IPS-18c (cell line): ENCODE measurements around the gene CD68.
"Not testable (repeated sequence)": the region's sequence is repeated elsewhere in the genome, so short reads cannot be mapped to it uniquely, and the experiment has no call there.

Experiments
- H3K4me3 ChIP-seq: 2 replicates; pipeline ENCODE4 v1.7.0; 2013; ENCODE audit warnings: low read depth, mild to moderate bottlenecking, low read length, moderate library complexity; ENCODE audit not compliant: insufficient read depth
- H3K9me3 ChIP-seq: one replicate; pipeline ENCODE4 v1.6.1; 2013; ENCODE audit warnings: mild to moderate bottlenecking, low read length, moderate library complexity; ENCODE audit not compliant: control insufficient read depth, insufficient read depth

CD68 gene

DNA sequence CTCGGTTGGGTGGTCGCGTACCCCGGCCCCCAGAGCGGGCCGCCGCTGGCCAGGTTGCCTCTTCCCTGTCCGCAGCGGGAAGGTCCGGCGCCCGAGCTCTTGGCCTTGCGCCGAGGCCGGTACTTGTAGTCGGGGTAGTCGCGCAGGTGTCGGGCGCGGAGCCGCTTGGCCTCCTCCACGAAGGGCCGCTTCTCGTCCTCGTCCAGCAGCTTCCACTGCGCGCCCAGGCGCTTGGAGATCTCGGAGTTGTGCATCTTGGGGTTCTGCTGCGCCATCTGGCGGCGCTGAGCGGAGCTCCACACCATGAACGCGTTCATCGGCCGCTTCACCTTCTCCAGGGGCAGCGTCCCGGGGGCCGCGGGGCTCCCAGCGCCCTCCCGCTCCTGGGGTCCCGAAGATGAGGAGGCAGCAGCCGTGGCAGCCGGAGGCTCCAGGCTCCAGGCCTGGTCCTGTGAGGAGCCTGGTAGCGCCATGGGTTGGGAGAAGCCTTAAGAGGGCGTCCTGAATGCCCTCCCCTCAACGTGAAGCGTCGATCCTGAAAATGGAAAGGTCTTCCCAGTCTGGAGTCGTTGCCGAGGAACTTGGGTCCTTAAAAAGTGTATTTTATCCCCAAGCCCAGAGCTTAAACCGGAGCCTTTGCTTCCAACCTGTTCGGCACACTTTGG is 9.9 kb downstream of the CD68 start:
- Histone ChIP-seq H3K9me3 (no peaks in the 10 kb centered on the region), H3K4me3 (peak overlapping the region; percentile 75)

DNA sequence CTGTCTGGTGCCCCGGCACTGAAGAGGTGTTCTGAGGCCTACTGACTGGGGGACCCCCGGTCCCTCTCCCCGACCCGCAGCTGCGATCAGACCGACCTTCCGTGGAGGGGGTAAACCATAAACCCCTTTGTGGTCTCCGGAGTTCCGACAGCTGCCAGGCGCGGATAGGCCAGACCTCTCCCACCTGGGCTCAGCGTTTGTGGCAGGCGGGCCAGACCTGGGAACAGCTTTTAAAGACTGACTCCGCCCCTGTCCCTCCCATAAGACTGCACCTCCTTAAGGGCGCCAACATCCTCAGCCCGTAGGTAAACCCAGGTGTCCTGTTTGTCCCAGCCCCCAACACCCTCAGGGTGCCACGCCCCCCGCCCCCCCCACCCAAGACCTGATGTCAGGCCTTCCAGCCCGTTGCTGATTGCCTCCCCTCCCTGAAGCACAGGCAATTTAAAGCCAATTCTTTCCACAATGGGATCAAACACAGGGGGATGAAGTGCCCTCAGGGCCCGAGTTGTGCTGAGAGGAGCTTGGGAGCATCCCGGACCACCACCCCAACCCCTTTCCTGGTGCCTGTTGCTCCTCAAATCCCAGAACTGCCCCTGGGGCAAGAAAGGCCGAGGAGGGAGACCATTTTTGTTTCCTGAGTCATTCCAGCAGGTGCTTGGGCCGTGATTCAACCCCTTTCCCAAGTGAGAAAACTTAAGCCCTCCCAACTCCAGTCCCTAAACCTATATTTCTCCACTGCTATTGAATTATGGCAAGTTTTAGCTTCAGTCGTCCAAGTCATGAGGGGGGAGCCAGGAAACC is 10.7 kb downstream of the CD68 start, which contains the start of gene SOX15:
TSS of gene SOX15 (minus strand) at position 204 of the 801 bp plus-strand sequence. CDS start 418 bp downstream, outside the sequence.
- H3K4me3 ChIP-seq: peak within 1 kb of the TSS; percentile 75
- H3K9me3 ChIP-seq: no peaks in the 10 kb centered on the region

DNA sequence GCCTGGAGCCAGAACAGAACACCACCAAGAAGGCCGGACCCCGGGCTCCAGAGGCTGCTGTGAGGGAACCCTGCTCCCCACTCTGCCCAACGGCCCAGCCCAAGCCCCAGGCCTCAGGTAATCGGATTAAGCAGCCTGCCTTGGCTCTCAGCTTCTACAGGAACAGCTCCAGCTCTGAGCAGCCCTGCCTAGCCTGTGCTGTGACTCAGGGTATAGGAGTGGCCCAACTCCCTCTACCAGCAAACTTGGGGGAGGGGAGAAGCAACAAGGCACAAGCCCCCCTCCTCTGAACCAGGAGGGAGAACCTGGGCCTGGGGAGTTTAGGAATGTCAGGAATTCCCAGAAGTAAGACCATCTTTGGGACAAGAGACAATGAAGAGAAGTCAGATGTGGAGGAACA is 11.3 kb downstream of the CD68 start:
- Histone ChIP-seq H3K9me3 (no peaks in the 10 kb centered on the region), H3K4me3 (no peak overlapping the region)

DNA sequence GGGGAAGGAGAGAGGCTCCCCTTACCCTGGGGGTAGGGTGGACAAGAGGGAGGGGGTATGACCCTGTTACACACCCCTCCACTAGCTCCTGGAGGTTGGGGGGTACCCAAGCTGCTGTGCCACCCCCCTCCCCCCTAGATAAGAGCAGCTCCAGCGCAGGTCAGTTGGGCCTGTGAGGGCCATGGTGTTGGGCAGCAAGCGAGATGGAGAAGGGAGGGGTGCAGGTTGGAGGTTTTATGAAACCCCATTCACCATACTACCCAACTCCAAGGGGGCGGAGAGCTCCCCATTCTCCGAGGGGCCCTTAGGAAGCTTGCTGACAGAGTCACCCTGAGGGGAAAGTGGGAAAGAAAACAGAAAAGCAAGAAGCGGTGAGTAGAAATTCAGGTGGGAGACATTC is 12.2 kb downstream of the CD68 start:
- H3K4me3 ChIP-seq: no peak overlapping the region
- H3K9me3 ChIP-seq: no peaks in the 10 kb centered on the region

DNA sequence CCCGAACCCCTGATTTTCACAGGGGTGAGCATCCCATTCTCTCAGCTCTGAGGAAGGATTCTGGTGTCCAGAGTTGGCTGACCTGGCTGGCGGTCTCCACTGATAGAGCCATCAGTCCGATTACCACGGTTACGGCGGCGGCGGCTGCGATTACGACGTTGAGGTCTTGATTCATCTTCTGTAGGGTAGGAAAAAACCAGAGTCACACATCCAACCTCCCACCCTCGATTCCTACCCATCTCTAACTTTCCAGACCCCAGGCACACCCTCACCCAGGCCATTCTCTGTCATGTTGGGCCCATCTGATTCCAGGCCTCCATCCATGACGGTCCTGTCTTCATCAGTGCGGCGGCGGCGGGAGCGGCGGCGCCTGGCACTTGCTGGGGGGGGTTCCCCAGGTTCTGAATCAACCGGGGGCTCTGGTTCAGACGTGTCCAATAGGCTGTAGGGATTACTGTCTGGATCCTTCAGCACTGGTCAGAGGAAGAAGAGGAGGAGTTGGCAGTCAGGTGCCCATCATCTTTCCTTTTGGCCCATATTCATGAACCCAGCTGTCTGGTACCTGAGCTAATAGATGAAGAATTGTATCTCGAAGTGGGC is 13.1 kb downstream of the CD68 start:
- H3K9me3 ChIP-seq: no peaks in the 10 kb centered on the region
- no peak overlapping the region for H3K4me3 ChIP-seq

DNA sequence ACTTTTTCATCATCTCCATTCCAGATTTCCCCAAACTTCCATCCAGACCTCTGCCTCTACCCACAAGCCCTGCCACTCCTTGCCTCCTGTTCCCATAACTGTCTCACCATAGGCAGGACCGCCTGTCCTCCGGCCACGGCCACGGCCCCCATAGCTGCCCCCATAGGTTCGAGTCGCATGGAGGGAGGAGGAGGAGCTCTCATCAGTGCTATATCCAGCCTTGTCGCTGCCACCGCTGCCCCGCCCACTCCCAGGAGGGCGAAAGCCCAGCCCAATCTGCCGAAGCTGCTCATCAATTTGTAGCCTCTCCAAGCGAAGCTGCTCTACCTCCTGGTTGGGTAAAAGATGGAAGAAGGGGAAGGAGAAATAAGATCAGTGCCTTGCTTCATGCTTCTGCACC is 13.9 kb downstream of the CD68 start:
- H3K4me3 ChIP-seq: no peak overlapping the region

DNA sequence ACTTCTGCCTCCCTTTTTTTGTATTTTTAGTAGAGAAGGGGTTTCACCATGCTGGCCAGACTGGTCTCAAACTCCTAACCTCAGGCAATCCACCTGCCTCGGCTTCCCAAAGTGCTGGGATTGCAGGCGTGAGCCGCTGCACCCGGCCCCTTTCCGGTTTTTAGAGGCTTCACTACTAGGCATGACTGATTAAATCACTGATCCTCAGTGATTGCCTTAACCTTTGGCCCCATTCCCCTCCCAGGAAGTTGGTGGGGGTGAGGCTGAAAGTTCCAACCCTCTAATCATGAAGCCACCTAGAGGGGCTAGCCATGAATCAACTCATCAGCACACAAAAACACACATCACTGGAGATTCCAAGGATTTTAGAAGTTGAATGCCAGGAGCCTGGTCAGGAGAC is 18.1 kb downstream of the CD68 start:
- not testable (repeated sequence) for H3K4me3 ChIP-seq, H3K9me3 ChIP-seq

More for the DNA sequence above, 13.9 kb downstream of the CD68 start:
- H3K9me3 ChIP-seq: no peaks in the 10 kb centered on the region

DNA sequence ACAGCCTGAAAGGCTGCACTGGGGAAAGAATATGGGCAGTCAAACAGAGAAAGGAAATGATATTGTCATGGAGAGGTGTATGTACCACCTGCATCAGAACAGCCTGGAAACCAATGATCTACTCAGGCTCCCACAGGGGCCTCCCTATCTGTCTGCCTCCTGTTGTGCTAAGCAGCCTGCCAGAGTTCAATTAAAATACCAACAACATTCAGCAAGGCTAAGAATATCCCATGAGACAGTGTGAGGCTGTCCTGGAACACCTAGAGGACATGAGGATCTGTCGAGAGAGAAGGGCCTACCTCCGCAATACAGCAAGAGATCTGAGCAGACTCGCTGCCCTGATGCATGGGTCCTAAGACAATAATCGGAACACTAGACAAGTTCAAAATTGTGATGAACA is 26.8 kb downstream of the CD68 start:
- no peak overlapping the region for H3K4me3 ChIP-seq
- no peaks in the 10 kb centered on the region for H3K9me3 ChIP-seq

DNA sequence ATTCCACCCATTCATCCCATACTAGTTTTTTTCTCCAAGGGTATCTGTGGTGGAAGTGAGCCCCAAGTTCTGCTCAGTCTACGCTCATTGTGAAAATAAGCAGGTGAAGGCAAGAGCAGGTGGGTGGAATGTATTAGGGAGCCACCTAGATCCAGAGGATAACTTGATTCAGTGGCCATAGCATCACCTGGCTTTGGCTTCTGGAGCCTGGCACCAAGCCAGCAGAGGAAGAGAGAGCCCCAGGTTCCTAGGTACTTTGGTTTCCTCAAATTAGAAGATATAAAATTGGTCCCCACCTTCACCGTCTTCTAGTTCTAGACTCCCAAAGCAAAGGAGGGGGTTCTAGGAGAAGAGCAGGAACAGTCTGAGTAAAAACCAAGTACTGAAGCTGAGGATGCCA is 31.2 kb downstream of the CD68 start:
- no peaks in the 10 kb centered on the region for H3K9me3 ChIP-seq
- no peak overlapping the region for H3K4me3 ChIP-seq

DNA sequence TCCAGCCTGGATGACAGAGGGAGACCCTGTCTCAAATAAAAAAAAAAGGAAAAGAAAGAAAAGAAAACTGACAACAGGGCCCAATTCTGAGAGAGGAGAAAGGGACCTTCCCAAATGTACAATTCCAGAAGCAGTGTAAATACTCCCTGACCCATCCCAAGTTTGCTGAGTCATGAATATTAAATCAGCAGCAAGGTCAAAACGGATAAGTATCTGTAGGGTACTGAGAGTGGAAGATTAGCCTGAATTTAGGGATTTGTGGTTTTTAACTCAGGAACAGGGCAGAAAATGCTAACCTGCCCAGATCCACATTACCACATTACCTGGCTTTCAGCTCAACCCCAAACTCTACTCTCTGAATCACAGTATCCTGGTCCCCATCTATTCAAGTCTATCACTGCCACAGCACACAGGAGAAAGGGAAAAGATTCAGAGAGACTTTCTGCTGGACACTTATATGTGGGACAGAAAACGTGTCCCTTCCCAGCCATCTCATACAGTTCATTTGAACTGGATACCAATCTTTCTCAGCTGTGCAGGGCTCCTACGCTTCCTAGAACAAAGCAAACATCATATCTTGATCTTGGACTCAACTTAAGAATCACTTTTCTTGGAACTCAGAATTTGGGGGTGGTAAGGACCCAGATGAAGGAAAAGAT is 32.3 kb downstream of the CD68 start:
- Histone ChIP-seq H3K4me3 (no peak overlapping the region; the same call in 1 of the 2 replicates), H3K9me3 (no peaks in the 10 kb centered on the region)

DNA sequence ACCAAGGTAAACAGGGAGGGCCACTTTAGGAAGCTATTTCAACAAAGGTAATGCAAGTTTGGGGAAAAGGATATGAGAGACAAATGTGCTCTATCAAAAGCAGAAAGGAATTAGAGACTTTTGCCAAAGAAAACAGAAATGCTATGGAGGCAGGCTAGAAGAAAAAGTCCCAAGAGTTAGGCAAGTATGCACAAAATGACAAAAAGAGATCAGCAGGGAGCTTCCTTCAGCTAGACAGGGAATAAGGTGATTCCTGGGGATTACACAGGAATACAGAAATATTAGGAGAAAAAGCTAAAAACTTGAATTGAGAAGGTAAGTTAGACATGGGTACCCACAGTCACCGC is 32.8 kb downstream of the CD68 start:
- no peak overlapping the region for H3K4me3 ChIP-seq
- no peaks in the 10 kb centered on the region for H3K9me3 ChIP-seq

DNA sequence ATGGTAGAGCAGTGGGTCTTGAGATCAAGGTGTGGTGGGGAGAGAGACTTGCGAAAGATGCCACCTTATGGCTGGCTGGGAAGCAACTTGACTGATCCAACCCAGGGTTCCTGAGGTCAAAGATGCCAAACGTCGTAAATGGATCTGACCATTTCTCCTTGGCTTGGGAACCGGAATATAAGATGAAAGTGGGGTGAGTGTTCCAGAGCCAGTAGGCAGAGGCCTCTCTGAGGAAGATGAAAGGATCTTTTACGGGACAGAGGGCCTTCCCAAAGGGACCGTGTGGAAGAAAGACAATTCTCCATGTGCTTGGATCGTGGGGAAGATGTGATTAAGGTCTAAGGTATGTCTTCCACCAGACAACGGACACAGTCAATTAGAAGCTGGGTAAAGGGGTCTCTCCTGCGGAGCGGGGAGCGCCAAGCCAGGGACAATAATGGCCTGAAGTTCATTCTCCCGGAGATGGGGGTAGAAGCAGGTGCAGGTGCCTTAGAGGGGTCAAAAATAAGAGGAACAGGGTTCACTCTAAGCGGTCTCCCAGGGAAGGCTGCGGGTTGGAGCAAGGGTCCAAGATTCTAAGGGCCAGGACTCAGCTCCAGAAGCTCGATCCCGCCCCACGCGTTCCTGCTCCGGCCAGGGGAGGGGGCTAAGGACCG is 34.5 kb downstream of the CD68 start:
- Histone ChIP-seq H3K9me3 (no peaks in the 10 kb centered on the region), H3K4me3 (peak overlapping the region; percentile 87)

DNA sequence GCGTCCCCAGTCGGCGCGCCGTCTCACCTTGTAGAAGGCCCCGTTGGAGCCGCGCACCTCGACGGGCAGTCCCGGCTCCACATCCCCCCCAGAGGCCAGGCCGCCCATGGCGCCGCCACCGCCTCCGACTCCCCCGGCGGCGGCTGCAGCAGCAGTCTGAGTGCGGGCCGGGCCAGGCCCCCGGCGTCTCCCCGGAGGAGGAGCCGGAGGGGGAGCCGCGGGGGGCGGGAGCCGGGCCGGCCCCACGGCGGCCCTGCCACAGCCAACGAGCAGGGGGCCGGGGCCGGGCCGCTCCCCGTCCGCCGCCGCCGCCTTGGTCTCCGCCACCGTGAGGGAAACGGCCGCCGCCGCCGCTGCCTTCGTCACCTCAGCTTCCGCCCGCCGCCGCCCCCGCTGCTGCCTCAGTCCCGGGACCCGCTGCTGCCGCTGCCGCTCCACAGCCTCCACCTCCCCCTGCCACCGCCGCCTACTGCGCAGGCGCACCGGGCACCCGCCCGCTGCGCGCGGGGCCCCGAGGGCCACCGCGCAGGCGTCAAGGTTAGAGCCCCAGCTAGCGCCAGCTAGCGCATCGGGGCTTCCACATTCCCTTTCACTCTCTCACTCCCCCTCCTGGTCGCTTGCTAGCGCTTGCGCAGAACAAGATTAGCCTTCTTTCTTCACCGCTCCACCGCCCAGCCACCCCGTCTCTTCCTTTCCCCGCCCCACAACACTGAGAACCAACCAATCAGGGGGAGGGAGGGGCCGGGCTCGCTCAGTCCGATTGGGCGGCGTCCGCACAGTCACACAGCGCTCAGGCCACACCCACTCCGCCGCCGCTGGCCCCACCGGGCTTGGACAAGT is 35.2 kb downstream of the CD68 start, which contains the start of gene FXR2:
TSS of gene FXR2 (minus strand) at position 473 of the 840 bp plus-strand sequence. CDS start at position 108, 365 bp downstream.
- H3K9me3 ChIP-seq: no peaks in the 10 kb centered on the region
- H3K4me3 ChIP-seq: peak within 1 kb of the TSS; percentile 87

DNA sequence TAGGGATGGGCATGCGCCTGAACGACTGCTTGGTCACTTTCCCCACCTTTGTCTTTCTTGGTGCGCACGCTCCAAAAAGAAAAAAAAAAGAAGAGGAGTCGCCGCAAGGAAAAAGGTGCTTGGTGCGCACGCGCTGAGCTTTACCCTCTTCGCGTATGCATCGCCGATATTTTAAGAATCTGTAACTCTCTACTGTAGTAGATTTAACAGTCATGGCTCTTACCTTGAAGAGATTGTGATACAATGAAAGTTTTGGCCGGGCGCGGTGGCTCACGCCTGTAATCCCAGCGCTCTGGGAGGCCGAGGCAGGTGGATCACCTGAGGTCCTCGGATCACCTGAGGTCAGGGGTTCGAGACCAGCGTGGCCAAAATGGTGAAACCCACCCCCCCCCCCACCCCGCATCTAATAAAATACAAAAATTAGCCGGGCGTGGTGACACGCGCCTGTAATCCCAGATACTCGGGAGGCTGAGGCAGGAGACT is 35.9 kb downstream of the CD68 start:
- H3K9me3 ChIP-seq: no peaks in the 10 kb centered on the region
- H3K4me3 ChIP-seq: peak overlapping the region; percentile 2; the same call in 1 of the 2 replicates

DNA sequence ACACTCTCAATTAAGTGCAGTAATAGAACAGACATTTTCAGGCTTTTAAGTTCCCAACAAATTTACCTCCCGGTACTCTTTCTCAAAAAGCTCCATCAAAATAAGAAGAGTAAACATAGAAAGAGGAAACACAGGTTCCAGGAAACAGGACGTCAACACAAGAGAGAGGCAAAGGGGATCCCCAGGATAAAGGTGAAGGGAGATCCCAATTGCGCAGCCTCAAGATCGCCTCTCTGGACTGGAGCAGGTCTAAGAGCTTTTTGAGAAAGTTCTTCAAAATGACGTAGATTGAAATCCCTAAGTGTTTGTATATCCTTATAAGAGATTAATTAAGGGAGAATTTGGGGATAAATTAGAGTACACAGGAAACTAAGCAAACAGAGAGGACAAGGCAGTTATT is 39.2 kb downstream of the CD68 start:
- Histone ChIP-seq H3K4me3 (no peak overlapping the region), H3K9me3 (no peaks in the 10 kb centered on the region)

DNA sequence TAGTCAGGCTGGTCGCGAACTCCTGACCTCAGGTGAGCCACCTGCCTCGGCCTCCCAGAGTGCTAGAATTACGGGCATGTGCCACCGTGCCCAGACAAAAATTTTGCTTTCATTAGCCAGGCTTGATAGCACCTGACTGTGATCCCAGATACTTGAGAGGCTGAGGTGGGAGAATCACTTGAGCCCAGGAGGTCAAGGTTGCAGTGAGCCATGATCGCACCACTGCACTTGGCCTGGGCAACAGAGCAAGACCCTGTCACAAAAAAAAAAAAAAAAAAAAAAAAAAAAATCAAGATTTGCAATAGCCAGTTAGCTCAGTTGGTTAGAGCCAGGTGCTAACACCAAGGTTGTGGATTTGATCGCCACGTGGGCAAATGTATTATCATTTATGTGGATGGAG is 41.4 kb downstream of the CD68 start:
- Histone ChIP-seq H3K9me3 (no peaks in the 10 kb centered on the region), H3K4me3 (no peak overlapping the region)
